Measurements from ENCODE around the gene LOXL4.

GRCh38 chr10:98307916-98308541 lies 40.0 kb upstream of the LOXL4 start:
- TF ChIP-seq CTCF (IDR thresholded peaks at IDR 0.05; ENCODE audit: insufficient read depth, low read length) (no peak), SPI1 (IDR thresholded peaks at IDR 0.05; ENCODE audit: borderline replicate concordance, low read depth) (no peak), POLR2AphosphoS5 (IDR thresholded peaks at IDR 0.05; ENCODE audit: low read depth) (no peak)
